NOMO-1 treated with dmso at 0.1 percent for 144 hours (cell line): ENCODE measurements around the gene ZG16B.

ENCODE experiments used
- DNase-seq: peaks from one replicate; lab custom pipeline; 2025; ENCODE audit not compliant: unreplicated experiment; lab: John Stamatoyannopoulos, UW

ZG16B gene

GRCh38 chr16:2865651-2866050 lies 35.5 kb downstream of the ZG16B start:
- no peak for DNase-seq

- DNase-seq: no peak
Measured at GRCh38 chr16:2866431-2866830, 36.3 kb downstream of the ZG16B start.

- DNase-seq: no peak
Measured at GRCh38 chr16:2867661-2867986, 37.5 kb downstream of the ZG16B start.

- peak; percentile 95 for DNase-seq
Measured at GRCh38 chr16:2867987-2868789, 38.1 kb downstream of the ZG16B start.

GRCh38 chr16:2871926-2872325 lies 41.8 kb downstream of the ZG16B start:
- no peak for DNase-seq

- DNase-seq: no peak
Measured at GRCh38 chr16:2874032-2874911, 44.2 kb downstream of the ZG16B start.

- DNase-seq: peak; percentile 87
Measured at GRCh38 chr16:2874912-2875362, 44.8 kb downstream of the ZG16B start.

- no peak for DNase-seq
Measured at GRCh38 chr16:2879854-2880508, 49.9 kb downstream of the ZG16B start.
